Effector CD4-positive, alpha-beta T cell (primary cell): ENCODE data around the gene RTN4.
"Not testable (repeated sequence)": the region's sequence is repeated elsewhere in the genome, so short reads cannot be mapped to it uniquely, and the experiment has no call there.

Experiments used
- DNase-seq: peaks from one replicate; pipeline ENCODE4 v3.0.0-alpha.2; 2020
- total RNA-seq: gene quantifications from one replicate; lab custom pipeline; 2026; lab: John Stamatoyannopoulos, UW

RTN4 gene, protein sequence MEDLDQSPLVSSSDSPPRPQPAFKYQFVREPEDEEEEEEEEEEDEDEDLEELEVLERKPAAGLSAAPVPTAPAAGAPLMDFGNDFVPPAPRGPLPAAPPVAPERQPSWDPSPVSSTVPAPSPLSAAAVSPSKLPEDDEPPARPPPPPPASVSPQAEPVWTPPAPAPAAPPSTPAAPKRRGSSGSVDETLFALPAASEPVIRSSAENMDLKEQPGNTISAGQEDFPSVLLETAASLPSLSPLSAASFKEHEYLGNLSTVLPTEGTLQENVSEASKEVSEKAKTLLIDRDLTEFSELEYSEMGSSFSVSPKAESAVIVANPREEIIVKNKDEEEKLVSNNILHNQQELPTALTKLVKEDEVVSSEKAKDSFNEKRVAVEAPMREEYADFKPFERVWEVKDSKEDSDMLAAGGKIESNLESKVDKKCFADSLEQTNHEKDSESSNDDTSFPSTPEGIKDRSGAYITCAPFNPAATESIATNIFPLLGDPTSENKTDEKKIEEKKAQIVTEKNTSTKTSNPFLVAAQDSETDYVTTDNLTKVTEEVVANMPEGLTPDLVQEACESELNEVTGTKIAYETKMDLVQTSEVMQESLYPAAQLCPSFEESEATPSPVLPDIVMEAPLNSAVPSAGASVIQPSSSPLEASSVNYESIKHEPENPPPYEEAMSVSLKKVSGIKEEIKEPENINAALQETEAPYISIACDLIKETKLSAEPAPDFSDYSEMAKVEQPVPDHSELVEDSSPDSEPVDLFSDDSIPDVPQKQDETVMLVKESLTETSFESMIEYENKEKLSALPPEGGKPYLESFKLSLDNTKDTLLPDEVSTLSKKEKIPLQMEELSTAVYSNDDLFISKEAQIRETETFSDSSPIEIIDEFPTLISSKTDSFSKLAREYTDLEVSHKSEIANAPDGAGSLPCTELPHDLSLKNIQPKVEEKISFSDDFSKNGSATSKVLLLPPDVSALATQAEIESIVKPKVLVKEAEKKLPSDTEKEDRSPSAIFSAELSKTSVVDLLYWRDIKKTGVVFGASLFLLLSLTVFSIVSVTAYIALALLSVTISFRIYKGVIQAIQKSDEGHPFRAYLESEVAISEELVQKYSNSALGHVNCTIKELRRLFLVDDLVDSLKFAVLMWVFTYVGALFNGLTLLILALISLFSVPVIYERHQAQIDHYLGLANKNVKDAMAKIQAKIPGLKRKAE
- 205 reads per million, percentile 92 among the genes with 10 or more reads in this experiment for total RNA-seq

DNA sequence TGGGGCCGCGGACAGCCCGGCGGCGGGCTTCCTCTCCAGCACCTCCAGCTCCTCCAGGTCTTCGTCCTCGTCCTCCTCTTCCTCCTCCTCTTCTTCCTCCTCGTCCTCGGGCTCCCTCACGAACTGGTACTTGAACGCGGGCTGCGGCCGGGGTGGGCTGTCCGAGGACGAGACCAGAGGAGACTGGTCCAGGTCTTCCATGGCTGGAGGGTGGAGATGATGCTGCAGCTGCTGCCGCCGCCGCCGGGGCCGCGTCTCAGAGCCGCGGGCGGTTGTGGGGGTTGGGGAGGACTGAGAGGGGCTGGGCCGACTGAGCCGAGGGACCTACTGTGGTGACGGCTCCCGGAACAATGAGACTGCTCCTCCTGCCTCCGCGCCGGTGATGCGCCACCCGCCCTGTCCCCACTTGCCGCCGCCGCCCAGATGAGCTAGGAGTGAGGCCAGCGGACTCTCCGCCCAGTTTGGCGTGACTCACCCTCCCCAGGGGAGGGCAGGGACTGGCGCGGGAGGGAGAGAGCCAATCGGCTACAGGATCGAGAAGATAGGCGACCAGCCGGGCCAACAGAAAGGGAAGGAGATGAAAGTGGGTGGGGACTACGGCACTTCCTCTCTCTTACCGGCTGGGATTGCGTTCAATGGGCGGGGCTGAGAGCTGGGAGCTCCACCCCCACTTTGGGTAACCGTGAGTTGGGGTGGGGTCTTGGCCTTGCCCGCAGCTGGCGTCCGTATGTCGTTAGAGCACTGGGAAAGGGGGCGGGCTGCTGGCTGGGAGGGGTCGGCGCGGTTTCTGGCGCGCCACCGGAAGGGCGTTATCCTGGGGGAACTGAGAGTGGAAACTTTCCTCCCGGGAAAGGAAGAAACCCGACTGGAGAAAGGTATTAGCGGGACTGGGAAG, at the start of gene RTN4:
Gene RTN4, minus strand, starts transcription at position 352 of the 895 bp plus-strand sequence. Its CDS starts 151 bp downstream, at position 201.
- peak; percentile 97 for DNase-seq

GRCh38 chr2:55099493-55099877, 49.2 kb upstream of the RTN4 start:
- no peak for DNase-seq

GRCh38 chr2:55097461-55098410, 47.5 kb upstream of the RTN4 start:
- DNase-seq = no peak

DNA sequence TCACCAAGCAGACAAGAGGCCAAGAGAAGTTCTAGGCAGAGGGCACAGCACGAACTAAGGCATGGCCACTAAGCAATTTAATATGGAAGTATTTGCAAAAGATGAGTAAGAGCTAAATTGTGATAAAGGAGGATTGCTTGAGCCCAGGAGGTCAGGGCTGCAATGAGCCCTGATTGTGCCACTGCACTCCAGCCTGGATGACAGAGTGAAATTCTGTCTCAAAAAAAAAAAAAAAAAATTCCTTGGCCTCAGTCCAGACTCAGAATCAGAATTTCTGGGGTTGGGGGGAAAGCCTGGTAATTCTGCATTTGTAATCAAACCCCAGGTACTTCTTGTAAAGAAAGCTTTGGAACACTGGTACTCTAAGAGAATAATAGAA, 46.8 kb upstream of the RTN4 start:
- no peak for DNase-seq

GRCh38 chr2:55096586-55096985, 46.3 kb upstream of the RTN4 start:
- no peak for DNase-seq

GRCh38 chr2:55093381-55093780, 43.1 kb upstream of the RTN4 start:
- DNase-seq = no peak

DNA sequence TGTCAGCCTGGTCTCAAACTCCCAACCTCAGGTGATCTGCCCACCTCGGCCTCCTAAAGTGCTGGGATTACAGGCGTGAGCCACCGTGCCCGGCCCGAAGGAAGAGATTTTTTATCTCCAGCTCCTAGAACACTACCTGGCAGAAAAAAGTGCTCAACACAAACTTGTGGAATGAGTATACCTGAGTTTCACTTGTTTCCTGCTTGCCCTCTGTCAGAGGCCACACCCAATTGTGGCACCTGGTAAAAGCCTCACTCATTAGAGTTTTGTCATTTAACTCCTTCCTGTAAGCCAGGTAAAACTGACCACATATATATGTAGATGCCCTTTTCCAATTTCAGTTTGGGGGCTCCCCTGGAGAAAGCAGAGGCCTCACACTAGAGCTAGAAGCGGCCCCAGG, 42.2 kb upstream of the RTN4 start:
- no peak for DNase-seq

DNA sequence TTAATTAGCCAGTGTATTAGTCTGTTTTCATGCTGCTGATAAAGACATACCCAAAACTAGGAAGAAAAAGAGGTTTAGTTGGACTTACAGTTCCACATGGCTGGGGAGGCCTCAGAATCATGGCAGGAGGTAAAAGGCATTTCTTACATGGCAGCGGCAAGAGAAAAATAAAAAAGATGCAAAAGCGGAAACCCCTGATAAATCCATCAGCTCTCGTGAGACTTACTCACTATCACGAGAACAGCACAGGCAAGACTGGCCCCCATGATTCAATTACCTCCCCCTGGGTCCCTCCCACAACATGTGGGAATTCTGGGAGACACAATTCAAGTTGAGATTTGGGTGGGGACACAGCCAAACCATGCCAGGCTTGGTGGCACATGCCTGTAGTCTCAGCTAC, 41.4 kb upstream of the RTN4 start:
- not testable (repeated sequence) for DNase-seq

GRCh38 chr2:55090702-55091101, 40.5 kb upstream of the RTN4 start:
- DNase-seq = no peak

DNA sequence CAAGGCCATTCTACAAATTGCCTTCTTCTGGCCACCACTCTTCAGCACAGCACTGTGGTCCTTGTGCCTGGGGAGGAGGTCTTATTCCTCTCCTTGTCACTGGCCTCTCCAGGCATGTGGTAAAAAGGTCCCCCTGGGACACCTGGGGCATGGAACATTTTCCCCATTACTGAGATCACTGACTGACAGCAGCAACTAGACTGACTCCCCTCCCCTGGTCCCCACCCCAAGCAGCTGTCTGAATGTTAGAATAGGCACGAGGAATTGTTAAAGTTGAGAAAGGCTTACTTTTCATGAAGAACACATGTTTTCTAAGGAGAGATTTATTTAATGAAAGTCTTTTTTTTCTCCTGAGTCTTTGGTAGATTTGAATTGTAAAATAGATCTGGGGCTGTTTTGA, 39.5 kb upstream of the RTN4 start:
- DNase-seq = no peak

DNA sequence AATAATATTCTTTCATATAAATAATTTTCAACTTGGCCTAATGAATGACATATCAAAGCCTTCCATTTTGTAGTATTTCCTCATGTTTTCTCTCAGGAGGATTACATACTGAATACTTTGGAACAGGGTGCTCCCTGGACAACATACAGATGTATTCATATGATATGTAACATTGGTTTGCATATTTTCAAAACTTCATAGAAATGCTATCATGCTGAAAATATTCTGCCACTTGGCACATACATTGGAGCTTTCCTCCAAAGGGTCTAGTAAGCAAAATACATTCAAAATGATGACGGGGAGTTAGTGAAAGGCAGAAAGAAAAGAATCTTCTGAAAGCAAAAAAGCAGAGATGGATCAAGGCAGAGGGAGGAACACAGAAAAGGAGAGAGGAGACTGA, 38.1 kb upstream of the RTN4 start:
- DNase-seq = no peak

GRCh38 chr2:55087936-55088335, 37.7 kb upstream of the RTN4 start:
- DNase-seq = no peak

DNA sequence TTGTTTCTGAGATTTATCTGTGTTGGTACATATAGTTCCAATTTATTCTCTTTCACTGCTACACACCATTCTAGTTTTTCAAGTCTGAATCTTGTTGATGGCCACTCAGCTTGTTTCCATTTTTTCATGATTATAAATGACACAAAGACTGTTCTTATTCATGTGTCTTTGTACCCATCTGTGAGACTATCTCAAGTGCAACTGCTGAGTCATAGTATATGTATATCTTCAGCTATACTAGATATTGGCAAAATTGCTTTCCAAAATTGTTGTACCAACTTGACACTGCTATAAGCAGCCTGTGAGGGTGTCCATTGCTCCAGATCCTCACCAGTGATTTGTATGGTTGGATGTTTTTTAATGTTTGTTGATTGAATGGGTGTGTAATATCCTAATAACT, 37.2 kb upstream of the RTN4 start:
- no peak for DNase-seq

- no peak for DNase-seq
Measured at GRCh38 chr2:55085113-55086040, 35.1 kb upstream of the RTN4 start.

DNA sequence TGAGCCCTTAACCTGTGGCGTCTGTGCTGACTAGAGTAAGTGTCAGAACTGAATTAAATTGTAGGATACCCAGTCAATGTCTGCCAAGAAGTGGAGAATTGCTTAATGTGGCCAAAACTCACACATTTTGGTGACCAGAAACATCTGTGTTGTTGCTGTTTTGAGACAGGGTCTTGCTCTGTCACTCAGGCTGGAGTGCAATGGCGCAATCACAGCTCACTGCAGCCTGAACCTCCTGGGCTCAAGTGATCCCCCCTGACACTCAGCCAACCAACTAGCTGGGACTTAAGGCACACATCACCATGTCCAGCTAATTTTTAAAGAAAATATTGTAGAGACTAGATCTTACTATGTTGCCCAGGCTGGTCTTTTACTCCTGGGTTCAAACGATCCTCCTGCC, 34.4 kb upstream of the RTN4 start:
- DNase-seq = no peak

GRCh38 chr2:55080204-55080738, 30.0 kb upstream of the RTN4 start:
- DNase-seq = no peak

DNA sequence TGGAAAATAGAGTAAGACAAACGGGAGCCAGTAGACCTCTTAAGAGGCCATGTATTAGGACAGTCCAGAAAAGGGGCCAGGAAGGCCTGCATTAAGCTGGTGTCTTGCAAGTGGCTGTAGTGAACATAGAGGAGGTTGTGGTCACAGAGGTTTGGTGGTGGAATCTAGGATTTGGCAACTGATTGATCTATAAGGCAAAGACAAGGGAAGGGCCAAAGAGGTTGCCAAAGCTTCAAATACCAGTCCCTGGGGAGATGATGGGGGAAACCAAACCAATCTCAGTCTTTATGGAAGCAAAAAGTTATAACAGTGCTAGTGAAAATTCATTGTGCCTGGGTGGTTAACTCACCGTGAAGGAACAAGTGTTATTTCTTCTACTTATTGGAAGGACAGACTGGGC, 28.7 kb upstream of the RTN4 start:
- no peak for DNase-seq

DNA sequence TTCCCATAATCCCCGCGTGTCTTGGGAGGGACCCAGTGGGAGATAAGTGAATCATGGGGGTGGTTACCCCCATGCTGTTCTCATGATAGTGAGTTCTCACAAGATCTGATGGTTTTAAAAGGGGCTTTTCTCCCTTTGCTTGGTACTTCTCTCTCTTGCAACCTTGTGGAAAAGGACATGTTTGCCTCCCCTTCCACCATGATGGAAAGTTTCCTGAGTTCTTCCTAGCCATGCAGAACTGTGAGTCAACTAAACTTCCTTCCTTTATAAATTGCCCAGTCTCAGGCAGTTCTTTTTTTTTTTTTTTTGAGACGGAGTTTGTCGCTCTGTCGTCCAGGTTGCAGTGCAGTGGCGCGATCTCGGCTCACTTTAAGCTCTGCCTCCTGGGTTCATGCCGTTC, 26.5 kb upstream of the RTN4 start:
- DNase-seq = no peak

- not testable (repeated sequence) for DNase-seq
Measured at GRCh38 chr2:55076019-55076418, 25.8 kb upstream of the RTN4 start.
